GM23338 (cell line): ENCODE results near the gene DTNB.

Experiments
- CREB1 ChIP-seq: fragments of 250-450 bp; sonication (Bioruptor Pico); IDR thresholded peaks from 2 replicates; pipeline ENCODE4 v1.5.0; 2020; ENCODE audit warnings: low read depth, mild to moderate bottlenecking, moderate library complexity
- CTCF ChIP-seq, 2 experiments: fragments of 200-600 bp in 1 of 2; sonication (generic) in 1 of 2; conservative IDR thresholded peaks; 2 replicates each; pipeline versions ENCODE4 v1.5.1 to v1.6.1; 2016 to 2017; ENCODE audit warnings: antibody characterized with exemption in 2 of 2, low read depth in 2 of 2, mild to moderate bottlenecking in 2 of 2, moderate library complexity in 1 of 2
- ETS1 ChIP-seq: IDR thresholded peaks from 2 replicates; pipeline ENCODE4 v1.6.1; 2016; ENCODE audit warnings: antibody characterized with exemption
- EZH2 ChIP-seq: fragments of 200-600 bp; sonication (generic); IDR thresholded peaks from one replicate; pipeline ENCODE4 v1.8.0; 2017; ENCODE audit warnings: antibody characterized with exemption, mild to moderate bottlenecking, low read depth; ENCODE audit not compliant: unreplicated experiment
- EZH2phosphoT487 ChIP-seq: fragments of 200-600 bp; sonication (generic); IDR thresholded peaks from one replicate; pipeline ENCODE4 v1.8.1; 2018; ENCODE audit warnings: antibody characterized with exemption; ENCODE audit not compliant: unreplicated experiment
- JUNB ChIP-seq: IDR thresholded peaks from one replicate; pipeline ENCODE4 v1.6.1; 2016; ENCODE audit warnings: antibody characterized with exemption; ENCODE audit not compliant: unreplicated experiment
- NANOG ChIP-seq: IDR thresholded peaks from 2 replicates; pipeline ENCODE4 v1.6.1; 2016; ENCODE audit warnings: antibody characterized with exemption, borderline replicate concordance
- POLR2AphosphoS5 ChIP-seq: IDR thresholded peaks from 2 replicates; pipeline ENCODE4 v1.6.1; 2016; ENCODE audit warnings: antibody characterized with exemption, low read depth
- REST ChIP-seq: IDR thresholded peaks from one replicate; pipeline ENCODE4 v1.6.1; 2018; ENCODE audit warnings: antibody characterized with exemption; ENCODE audit not compliant: unreplicated experiment
- STAT1 ChIP-seq: IDR thresholded peaks from one replicate; pipeline ENCODE4 v1.6.1; 2016; ENCODE audit warnings: antibody characterized with exemption; ENCODE audit not compliant: unreplicated experiment
- ZNF114 ChIP-seq: fragments of 250-450 bp; sonication (Bioruptor Pico); IDR thresholded peaks from 2 replicates; pipeline ENCODE4 v1.5.0; 2020; ENCODE audit warnings: mild to moderate bottlenecking, moderate library complexity
- ZNF331 ChIP-seq: fragments of 250-450 bp; sonication (Bioruptor Pico); IDR thresholded peaks from 2 replicates; pipeline ENCODE4 v1.5.0; 2020; ENCODE audit warnings: low read depth, mild to moderate bottlenecking, moderate library complexity

DNA sequence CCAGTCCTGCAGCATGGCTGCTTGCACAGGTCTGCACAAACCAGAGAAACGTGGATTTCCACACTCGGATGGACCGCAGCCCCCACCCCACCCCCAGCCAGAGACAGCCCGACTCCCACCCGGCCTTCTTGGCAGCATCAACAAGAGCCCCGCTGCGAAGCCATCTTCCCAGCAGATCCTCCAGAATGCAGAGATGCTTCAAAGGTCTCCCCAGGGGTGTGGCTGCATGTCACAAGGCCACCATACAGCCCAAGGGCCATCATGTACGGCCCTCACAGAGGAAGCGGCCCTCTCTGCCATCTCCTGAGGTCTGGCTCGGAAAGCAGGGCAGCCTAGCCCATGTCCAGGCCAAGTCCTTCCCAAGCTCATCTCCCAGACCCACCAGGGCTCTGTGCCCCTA, 343.1 kb downstream of the DTNB start:
- TF ChIP-seq EZH2 (no peak), CTCF (conservative IDR thresholded peaks at IDR 0.05; ENCODE audit: low read depth in 2 of 2) (no peak), POLR2AphosphoS5 (no peak), REST (no peak), EZH2phosphoT487 (no peak), ZNF114 (CRISPR knock-in tag) (no peak), JUNB (no peak), CREB1 (CRISPR knock-in tag) (no peak), NANOG (no peak), ETS1 (no peak), ZNF331 (no peak), STAT1 (no peak)
